ENCODE measurements around the gene SRP19. TPM values are rescaled to one million over a fixed set of nuclear protein-coding genes. Genes with fewer than 3 reads are reported as not detected.

The SRP19 gene
- total and polyA plus RNA-seq, 9 of the 15 experiments (the other 6 are each of a cell fraction or from before 2014, with no cell fraction given): 52.3 to 357 (median 146) TPM

- DNase-seq (ENCODE audit: extremely low read depth in 1 of 4, low spot score in 3 of 4) (no peak), FAIRE-seq (no peak), ATAC-seq (no peak)
- Histone ChIP-seq H3K27me3 (ENCODE audit: control insufficient read depth in 2 of 2, insufficient read depth in 2 of 2, low read length in 2 of 2) (no peaks in the 10 kb centered on the region), H2AFZ (ENCODE audit: low read depth, low read length) (no peak overlapping the region), H3K9me1 (ENCODE audit: control insufficient read depth, insufficient read depth, low read length) (no peaks in the 10 kb centered on the region), H3K27ac (ENCODE audit: extremely low read depth, low read depth, low read length) (no peak overlapping the region), H3K36me3 (ENCODE audit: control insufficient read depth, insufficient read depth, low read length) (peaks cover 6% of the 10 kb centered on the region), H3K4me1 (replicated peaks in 1 of 2; ENCODE audit: control insufficient read depth in 2 of 2, insufficient read depth in 2 of 2, low read length in 2 of 2) (peaks cover 0 to 10% of the 10 kb centered on the region in 2 experiments; a peak in 2 of 5 replicates), H3K79me2 (ENCODE audit: control insufficient read depth, insufficient read depth, low read length) (peaks cover 23% of the 10 kb centered on the region), H3K9ac (ENCODE audit: insufficient read depth in 1 of 2, low read depth in 2 of 2, low read length in 2 of 2) (no peak overlapping the region), H3K4me2 (ENCODE audit: insufficient read depth, low read length) (no peak overlapping the region), H4K20me1 (replicated peaks; ENCODE audit: control insufficient read depth, insufficient read depth, low read length) (no peaks in the 10 kb centered on the region), H3K9me3 (replicated peaks; ENCODE audit: control insufficient read depth, insufficient read depth, low read depth, low read length) (no peaks in the 10 kb centered on the region; the same call in 1 of the 2 replicates), H3K4me3 (no peak overlapping the region)
- CTCF ChIA-PET (ENCODE audit: low intra/inter-chr PET ratio): no interaction called here
- POLR2A ChIA-PET: no interaction called here
- TF ChIP-seq TEAD2 (tag; IDR thresholded peaks at IDR 0.05) (no peak), STAT5A (IDR thresholded peaks at IDR 0.05; ENCODE audit: borderline replicate concordance, low read length) (no peak), RBM17 (IDR thresholded peaks at IDR 0.05; ENCODE audit: borderline replicate concordance, low read depth, low read length) (no peak), KLF6 (CRISPR knock-in tag; IDR thresholded peaks at IDR 0.05; ENCODE audit: borderline replicate concordance) (no peak), MBD2 (IDR thresholded peaks at IDR 0.05; ENCODE audit: borderline replicate concordance, low read depth) (no peak), MAFG (tag; conservative IDR thresholded peaks at IDR 0.05) (no peak), JUND (IDR thresholded peaks at IDR 0.05; ENCODE audit: borderline replicate concordance, low read depth, low read length) (no peak), JUND (tag; IDR thresholded peaks at IDR 0.05; ENCODE audit: borderline replicate concordance, low read depth, low read length) (no peak), RFX5 (IDR thresholded peaks at IDR 0.05; ENCODE audit: low read depth, low read length) (no peak), CBX2 (IDR thresholded peaks at IDR 0.05; ENCODE audit: insufficient read depth, low read length, poor library complexity, severe bottlenecking) (no peak), CHCHD3 (CRISPR knock-in tag; IDR thresholded peaks at IDR 0.05) (no peak), ATF4 (CRISPR knock-in tag; IDR thresholded peaks at IDR 0.05) (no peak), CREB3L1 (IDR thresholded peaks at IDR 0.05; ENCODE audit: borderline replicate concordance, low read depth) (no peak)
- TF ChIP-seq, protein P1, sequence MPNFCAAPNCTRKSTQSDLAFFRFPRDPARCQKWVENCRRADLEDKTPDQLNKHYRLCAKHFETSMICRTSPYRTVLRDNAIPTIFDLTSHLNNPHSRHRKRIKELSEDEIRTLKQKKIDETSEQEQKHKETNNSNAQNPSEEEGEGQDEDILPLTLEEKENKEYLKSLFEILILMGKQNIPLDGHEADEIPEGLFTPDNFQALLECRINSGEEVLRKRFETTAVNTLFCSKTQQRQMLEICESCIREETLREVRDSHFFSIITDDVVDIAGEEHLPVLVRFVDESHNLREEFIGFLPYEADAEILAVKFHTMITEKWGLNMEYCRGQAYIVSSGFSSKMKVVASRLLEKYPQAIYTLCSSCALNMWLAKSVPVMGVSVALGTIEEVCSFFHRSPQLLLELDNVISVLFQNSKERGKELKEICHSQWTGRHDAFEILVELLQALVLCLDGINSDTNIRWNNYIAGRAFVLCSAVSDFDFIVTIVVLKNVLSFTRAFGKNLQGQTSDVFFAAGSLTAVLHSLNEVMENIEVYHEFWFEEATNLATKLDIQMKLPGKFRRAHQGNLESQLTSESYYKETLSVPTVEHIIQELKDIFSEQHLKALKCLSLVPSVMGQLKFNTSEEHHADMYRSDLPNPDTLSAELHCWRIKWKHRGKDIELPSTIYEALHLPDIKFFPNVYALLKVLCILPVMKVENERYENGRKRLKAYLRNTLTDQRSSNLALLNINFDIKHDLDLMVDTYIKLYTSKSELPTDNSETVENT (CRISPR knock-in tag; IDR thresholded peaks at IDR 0.05): no peak
- intact Hi-C loops (cut with micrococcal nuclease) (no loop called here), in situ Hi-C loops (cut with MboI) (no loop called here)
- no TSS peak for BruUV-seq (replicated peaks)
Observed at GRCh38 chr5:112857866-112858265, 3.2 kb upstream of the SRP19 start.
